Activated CD4-positive, CD25-positive, alpha-beta regulatory T cell treated with anti-CD3 and anti-CD28 coated beads, Interleukin-2, amount 50 U/mL, for 16 hours (primary cell): ENCODE data around the gene CCDC154.
A peak's percentile ranks its signal among the peaks of the same experiment; 100 is the strongest.
"Not testable (repeated sequence)": the region's sequence is repeated elsewhere in the genome, so short reads cannot be mapped to it uniquely, and the experiment has no call there.

Experiments used
- DNase-seq: peaks from one replicate; pipeline ENCODE4 v3.0.0-alpha.2; 2020; ENCODE audit warnings: low read depth, low spot score

The CCDC154 gene

GRCh38 chr16:1443980-1444729 lies at the start of gene CCDC154:
CCDC154 (minus strand) TSS chr16:1444556; CDS start chr16:1444322, 234 bp downstream.
- no peak for DNase-seq

- no peak for DNase-seq
Observed at GRCh38 chr16:1493746-1494094, 49.4 kb upstream of the CCDC154 start.

GRCh38 chr16:1492923-1493745 lies 48.8 kb upstream of the CCDC154 start, which contains the start of gene TELO2:
TELO2 (plus strand) TSS chr16:1493360; CDS start chr16:1494282, 922 bp downstream.
- peak; percentile 75 for DNase-seq

- no peak for DNase-seq
Observed at GRCh38 chr16:1492082-1492922, 47.9 kb upstream of the CCDC154 start.

- no peak for DNase-seq
Observed at GRCh38 chr16:1491327-1491726, 47.0 kb upstream of the CCDC154 start.

- DNase-seq, result no peak
Observed at GRCh38 chr16:1489077-1489476, 44.7 kb upstream of the CCDC154 start.

- DNase-seq, result no peak
Observed at GRCh38 chr16:1488619-1489018, 44.3 kb upstream of the CCDC154 start, which contains the start of gene PTX4. PTX4 (minus strand) TSS chr16:1488944; CDS start chr16:1488909, 35 bp downstream.

GRCh38 chr16:1488054-1488601 lies 43.8 kb upstream of the CCDC154 start:
- no peak for DNase-seq

GRCh38 chr16:1487395-1488053 lies 43.2 kb upstream of the CCDC154 start:
- DNase-seq, result no peak

GRCh38 chr16:1486551-1487390 lies 42.4 kb upstream of the CCDC154 start:
- DNase-seq, result no peak

- no peak for DNase-seq
Observed at GRCh38 chr16:1485847-1486496, 41.6 kb upstream of the CCDC154 start.

- no peak for DNase-seq
Observed at GRCh38 chr16:1481906-1482835, 37.8 kb upstream of the CCDC154 start.

GRCh38 chr16:1478937-1479336 lies 34.6 kb upstream of the CCDC154 start:
- DNase-seq, result not testable (repeated sequence)

GRCh38 chr16:1477033-1477432 lies 32.7 kb upstream of the CCDC154 start:
- DNase-seq, result no peak

- DNase-seq, result no peak
Observed at GRCh38 chr16:1475552-1476114, 31.3 kb upstream of the CCDC154 start.

GRCh38 chr16:1474796-1475551 lies 30.6 kb upstream of the CCDC154 start, which contains the start of gene CLCN7:
CLCN7 (minus strand) TSS chr16:1475028; CDS start chr16:1474974, 54 bp downstream.
- peak; percentile 78 for DNase-seq
